Left ventricle myocardium superior (tissue), 1 donor: ENCODE data around the gene SEMA6B. TPM values are rescaled to one million over a fixed set of nuclear protein-coding genes. Genes with fewer than 3 reads are reported as not detected.
A peak's percentile ranks its signal among the peaks of the same experiment; 100 is the strongest.

Source experiments
- ATAC-seq: fragments of 200-7000 bp; cut with Tn5 transposase; one replicate; pipeline ENCODE4 v1.9.1; 2020; ENCODE audit warnings: mild to moderate bottlenecking, moderate library complexity
- DNase-seq: peaks from one replicate; pipeline ENCODE4 v3.0.0-alpha.2; 2020
- intact Hi-C: fragments of 100-400 bp; cut with micrococcal nuclease; formaldehyde crosslinking; loops from one replicate; pipeline ENCODE4 v1.11.0; 2022
- total RNA-seq: library from RNA; stranded (reverse); fragmentation: NEBNext Ultra II Directional; extraction: Animal tissue kit (Norgen Biotek cat#: 25700); gene quantifications from one replicate; pipeline ENCODE4 v1.2.1, GENCODE V29; 2021
- donor health status: DM: no; HTN: yes; CAD: no; lungs with severe emphysema.

SEMA6B gene
- total RNA-seq, 1 donor from 2014 or later: 15.7 TPM

DNA sequence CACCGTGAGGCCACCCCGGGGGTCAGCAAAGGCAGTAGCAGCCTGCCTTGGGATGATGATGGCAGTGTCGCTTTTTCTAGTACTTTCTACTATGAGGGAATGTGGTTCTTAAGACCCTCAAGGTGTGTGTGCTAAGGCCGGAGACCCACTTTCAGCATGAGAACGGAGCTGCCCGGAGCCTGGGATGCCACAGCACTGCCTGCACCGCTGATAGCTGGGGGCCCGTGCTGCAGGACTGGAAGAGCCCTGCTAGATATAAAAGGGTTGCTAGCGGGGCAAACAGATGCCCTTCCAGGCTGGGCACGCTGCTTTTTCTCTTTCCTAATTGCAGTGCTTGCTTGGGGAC lies 55.7 kb downstream of the SEMA6B start:
- intact Hi-C loops: no loop called here
- DNase-seq (no peak), ATAC-seq (no peak)

DNA sequence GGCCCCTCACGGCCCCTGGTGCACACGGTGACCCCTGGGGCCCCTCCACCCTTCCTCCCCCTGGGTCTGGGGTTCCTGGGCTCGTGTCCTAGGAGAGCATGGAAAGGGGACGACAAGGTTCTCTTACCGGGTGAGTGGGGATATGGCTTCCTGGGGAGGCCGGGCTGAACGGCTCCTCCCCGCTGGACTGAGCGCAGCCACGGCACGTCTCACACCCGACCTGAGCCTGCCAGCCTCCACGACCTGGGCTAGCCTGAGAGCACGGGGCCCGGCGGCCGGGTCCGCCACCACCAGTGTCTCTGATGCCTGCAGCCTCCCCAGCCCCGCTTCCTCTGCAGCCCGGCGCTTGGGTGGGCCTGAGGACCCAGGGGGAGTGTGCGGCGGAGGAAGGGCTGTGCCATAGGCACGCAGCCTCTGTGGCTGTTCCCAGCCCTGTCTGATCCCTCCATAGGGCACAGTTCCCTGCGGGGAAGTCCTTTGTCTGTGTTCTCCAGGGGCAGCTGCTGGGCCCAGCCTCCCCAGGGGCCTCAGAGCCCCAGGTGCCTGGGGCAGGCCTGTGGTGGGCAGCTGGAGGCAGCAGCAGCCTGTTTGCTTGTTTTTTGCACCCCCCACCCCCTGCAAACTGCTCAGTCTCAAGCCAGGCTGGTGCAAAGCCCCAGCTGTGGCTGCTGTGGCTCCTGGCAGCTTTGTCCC lies 56.2 kb downstream of the SEMA6B start:
- no peak for DNase-seq
- peak; percentile 2 for ATAC-seq
- intact Hi-C loops: no loop called here

GRCh38 chr19:4502282-4503131 lies 57.0 kb downstream of the SEMA6B start:
- DNase-seq (no peak), ATAC-seq (peak; percentile 3)
- intact Hi-C loops: no loop called here

DNA sequence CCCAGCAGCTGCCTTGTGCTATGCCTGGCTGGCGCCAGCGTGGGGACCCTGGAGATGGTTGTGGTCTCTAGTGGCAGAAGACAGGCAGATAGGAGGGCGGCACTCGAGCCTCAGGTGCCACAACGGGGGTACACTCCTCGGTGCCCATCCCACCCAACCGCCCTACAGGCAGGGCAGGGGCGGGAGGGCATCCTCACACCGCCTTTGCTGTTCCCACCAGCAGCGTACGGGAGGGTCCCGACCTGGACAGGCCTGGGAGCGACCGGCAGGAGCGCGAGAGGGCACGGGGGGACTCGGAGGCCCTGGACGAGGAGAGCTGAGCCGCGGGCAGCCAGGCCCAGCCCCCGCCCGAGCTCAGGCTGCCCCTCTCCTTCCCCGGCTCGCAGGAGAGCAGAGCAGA lies 57.8 kb downstream of the SEMA6B start:
- intact Hi-C loops: no loop called here
- DNase-seq: no peak
- ATAC-seq: peak; percentile 10

GRCh38 chr19:4500841-4501591 lies 58.5 kb downstream of the SEMA6B start:
- intact Hi-C loops: no loop called here
- ATAC-seq (peak; percentile 3), DNase-seq (no peak)

DNA sequence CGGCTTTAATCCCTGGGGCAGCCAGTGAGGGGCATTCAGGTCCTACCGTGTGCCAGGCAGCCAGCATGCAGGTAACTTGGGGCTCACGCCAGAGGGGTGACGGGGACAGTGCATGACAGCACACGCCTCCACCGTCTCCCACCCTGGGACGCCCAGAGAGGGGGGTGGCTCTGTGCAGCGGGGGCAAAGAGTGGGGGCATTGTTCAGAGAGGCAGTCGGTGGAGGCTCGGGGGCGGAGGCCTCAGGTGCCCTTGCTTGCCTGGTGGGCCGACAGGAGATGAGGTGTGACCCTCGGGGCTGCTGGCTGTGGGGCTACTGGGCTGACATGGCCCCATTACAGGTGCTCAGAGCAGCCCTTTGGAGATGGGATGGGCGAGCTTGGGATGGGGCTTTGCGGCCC lies 59.6 kb downstream of the SEMA6B start:
- DNase-seq (no peak), ATAC-seq (no peak)
- intact Hi-C loops: no loop called here

GRCh38 chr19:4499318-4499717 lies 60.2 kb downstream of the SEMA6B start:
- intact Hi-C loops: no loop called here
- ATAC-seq (no peak), DNase-seq (no peak)

- no peak for DNase-seq
- ATAC-seq: no peak
- intact Hi-C loops: no loop called here
These were observed 60.8 kb downstream of the SEMA6B start for GRCh38 chr19:4498694-4499093.

GRCh38 chr19:4497770-4498389 lies 61.6 kb downstream of the SEMA6B start:
- no peak for DNase-seq
- intact Hi-C loops: no loop called here
- no peak for ATAC-seq

- ATAC-seq (no peak), DNase-seq (no peak)
- intact Hi-C loops: no loop called here
These were observed 63.2 kb downstream of the SEMA6B start for GRCh38 chr19:4496304-4496703.

DNA sequence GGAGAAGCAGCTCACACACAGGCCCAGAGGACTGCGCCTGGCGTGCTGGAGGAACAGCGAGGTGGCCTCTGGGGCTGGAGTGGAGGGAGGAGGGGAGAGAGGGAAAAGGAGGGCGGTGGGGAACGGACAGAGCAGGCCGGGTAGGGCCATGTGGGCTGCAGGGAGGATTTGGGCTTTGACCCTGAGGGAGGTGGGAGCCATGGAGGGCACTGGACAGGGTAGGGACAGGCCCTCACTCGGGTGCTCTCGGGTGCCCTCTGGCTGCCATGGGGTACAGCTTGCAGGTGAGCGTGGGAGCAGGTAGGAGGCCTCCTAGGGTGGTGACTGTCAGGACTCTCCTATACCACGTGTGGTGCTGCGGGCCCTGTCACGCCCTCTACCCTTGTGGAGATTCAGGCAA lies 64.0 kb downstream of the SEMA6B start:
- intact Hi-C loops: no loop called here
- DNase-seq (no peak), ATAC-seq (no peak)

DNA sequence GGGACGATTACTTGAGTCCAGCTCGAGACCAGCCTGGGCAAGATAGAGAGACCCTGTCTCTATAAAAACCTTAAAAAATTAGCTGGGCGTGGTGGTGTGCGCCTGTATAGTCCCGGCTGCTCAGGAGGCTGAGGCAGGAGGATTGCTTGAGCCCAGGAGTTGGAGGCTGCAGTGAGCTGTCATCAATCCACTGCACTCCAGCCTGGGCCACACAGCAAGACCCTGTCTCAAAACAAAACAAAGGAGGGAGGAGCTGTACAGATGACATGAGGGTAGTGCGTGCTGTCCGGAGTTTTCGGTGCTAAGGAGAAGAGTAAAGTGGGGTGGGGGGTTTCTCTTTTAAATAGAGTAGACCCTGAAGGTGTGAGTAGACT lies 64.8 kb downstream of the SEMA6B start:
- intact Hi-C loops: no loop called here
- DNase-seq (no peak), ATAC-seq (no peak)

- no peak for ATAC-seq
- intact Hi-C loops: no loop called here
- DNase-seq: no peak
These were observed 65.4 kb downstream of the SEMA6B start for GRCh38 chr19:4493929-4494690.

GRCh38 chr19:4493104-4493928 lies 66.2 kb downstream of the SEMA6B start:
- intact Hi-C loops: no loop called here
- DNase-seq: no peak
- ATAC-seq: no peak
